ENCODE results near the gene MAP1A.

MAP1A gene

DNA sequence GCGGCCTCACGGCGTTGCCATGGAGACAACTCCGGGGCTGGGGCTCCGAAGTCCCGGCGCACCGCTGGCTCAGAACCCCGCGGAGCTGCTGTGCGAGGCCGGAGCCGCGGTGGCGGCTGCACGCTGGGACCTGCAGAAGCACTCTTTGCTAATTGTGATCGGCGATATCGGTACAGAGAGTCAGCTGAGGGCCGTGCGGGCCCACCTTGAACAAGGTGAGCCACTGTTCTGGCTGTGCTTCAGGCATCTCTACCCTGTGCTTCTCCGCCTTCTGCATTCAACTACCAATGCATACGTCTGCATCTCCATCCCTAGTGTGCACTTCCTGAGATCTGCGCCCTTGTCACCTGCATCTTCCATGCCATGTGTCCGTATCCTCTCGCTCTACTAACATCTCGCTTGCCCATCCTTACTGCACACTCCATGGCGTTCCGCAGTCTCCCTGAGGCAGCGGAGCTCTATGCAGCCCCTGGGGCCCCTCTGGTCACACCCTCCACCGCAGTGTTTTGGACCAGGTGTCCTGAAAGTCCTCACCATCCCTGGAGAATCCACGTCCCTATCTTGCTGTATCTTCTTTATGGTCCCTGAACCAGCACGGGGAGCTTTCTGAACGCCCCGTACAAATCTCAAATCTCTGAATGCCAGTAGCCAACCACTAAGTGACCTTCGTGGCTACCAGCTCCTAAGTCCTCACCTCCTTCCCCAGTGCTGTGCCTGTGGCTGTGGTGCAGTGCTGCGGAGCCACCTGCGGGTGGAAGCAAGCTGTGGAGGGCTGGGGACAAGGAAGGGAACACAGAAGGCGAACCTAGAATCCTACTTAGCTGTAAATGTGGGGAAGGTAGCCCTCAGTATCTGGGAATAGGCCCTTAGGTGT, 6.2 kb upstream of the MAP1A start:
- DNase-seq: no peak

DNA sequence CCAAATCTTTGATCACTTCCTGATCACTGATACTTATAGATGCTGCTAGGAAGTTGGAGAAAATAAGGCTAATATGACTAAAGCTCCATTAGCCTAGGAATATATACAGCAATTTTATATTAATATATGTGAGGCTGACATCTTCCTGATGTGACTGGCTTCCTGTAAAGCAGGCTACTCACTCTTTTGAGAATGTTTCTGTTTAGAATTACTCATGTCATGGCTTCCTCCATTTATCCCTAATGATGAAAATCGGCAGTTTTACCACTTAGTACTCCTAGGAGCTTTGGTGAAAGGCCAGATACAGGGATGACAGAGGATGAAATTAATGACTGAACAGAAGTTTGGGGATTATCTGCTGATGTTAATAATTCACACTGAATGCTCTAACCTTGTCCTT, 3.9 kb upstream of the MAP1A start:
- DNase-seq: no peak

DNA sequence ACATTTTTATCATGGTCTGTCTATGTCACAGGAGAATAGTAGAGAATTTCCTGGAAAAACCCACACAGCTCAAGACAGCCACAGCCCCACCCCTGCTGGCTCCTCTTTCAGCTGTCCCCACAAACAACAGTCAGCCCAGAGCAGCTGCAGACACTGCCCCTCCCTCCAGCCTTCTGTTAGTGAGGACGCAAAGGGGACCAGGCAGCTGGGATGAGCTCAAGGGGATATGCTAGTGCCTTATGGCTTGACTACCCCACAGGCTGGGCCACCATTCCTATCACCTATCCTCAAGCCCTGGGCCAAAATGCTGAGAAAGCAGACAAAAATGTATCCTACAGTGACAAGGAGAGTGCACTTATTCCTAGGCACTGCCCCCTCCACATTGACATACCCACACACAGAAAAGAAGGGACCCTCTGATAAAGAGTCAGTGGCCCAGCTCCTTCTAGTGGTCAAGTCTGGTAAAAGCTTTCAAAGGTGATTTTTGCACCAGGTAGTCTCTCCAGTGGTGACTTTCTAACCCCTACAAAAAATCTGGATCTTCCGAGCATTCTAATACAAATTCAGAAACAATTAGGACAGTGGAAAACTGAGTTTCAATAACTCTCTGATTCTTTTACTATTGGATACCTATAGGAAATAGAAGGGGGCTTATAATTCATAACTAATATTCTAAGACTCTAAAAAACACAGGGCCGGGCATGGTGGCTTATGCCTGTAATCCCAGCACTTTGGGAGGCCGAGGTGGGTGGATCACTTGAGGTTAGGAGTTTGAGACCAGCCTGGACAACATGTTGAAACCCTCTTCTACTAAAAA, 3.0 kb upstream of the MAP1A start:
- no peak for DNase-seq

DNA sequence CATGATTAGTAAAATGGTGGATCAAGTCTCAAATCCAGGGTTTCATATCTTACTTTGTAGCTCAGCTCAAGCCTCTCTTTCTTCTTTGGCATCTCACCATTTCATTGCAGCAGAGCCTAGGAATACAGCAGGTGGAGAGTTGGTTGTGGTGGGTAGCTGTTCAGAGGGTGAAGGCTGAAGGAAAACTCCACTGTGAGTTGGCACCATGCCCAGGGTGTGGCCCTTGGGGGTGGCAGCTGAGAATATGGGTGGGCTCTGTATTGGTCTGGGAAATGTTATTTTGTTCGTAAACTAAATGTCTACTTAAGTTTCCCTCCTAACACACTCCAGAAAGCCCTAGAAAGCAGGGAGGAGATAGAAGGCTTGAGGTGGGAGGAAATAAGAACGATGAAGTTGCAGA, 1.7 kb upstream of the MAP1A start:
- no peak for DNase-seq

DNA sequence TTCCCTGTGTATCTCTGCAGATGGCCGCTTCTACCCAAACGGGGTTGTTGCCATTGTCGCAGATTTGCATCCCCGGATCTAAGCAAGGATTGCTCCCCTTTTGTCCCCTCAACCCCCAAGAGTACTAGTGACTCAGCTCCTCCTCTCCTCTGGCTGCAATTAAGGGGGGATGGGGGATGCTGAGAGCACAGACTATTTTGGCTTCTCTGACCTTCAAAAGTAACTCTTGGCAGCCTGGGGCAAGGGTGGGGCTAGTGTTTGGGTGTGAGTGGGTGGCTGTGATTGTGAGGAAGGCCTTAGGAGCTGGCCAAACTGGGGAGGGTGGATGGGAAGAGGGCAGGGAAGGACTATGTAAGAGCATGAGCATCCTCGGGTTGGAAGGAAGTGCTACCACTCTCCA, 1.2 kb upstream of the MAP1A start:
- DNase-seq: no peak

DNA sequence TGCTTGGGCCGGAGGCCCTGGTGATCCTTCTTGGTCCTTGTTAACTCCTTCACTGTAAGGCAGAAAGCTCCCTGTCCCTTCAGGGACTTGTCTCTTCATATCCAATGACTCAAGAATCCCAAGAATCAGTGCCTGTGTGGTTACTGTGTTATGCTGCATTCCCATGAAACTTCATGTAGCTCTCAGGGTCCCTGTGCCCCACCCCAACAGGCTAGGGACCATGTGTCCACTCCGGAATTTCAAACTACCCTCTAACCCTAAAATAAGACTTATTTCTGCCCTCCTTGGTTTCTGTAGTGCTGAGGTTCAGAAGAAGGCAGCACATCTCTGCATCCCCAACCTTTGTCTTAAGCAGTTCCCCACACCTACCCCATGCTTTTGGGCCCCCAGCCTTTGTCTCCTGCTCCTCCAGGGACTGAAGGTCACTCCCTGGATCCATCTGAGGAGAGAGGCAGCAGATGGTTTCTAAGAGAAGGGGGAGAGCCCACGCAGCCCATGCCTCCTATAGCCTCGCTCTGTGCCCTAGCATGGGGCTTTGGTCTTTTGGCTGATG, 531 bp upstream of the MAP1A start:
- no peak for DNase-seq

DNA sequence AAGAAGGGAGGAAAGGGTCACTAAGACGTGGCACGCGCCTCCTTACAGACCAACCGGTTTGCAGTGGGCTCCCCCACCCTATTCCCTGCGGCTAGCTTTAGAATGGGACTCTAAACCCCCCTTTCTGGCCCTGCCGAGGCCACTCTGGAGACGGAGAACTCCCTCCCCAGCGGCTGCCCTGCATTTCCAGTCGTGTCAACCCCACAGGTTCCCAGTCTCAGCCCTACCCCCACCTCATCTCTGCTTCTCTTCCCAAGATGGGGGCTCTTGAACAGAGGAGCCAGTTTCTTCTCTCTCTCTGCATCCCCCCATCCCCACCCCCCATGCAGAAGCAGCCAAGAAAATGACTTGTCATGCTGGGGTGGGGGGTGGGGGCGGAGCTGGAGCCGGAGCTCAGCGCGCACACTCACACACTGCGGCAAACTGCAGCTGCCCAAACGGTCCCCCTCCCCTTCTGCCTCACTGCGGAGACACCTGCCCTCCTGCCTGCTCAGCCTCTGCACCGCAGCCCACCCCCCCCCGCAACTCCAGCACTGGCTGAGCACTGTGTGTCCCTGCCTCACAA, 871 bp downstream of the MAP1A start:
- no peak for DNase-seq

DNA sequence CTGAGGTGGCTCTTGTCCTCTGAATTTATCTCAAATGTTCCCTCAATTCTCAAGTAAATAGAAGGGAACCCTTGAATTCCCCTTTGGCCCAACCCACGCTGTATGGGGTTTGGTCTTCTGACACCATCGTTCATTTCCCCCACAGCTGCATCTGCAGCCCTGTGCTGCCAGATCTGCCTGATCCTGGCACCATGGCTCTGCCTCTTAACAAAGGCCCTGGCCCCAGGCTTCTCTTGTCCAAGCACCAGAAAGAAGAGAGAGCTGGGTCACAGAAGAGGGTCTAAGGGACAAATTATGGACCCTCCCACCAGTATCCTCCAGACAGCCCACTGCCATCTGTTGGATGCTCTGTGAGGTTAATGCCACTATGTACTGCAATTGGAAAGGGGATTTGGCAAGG, 1.8 kb downstream of the MAP1A start:
- DNase-seq: no peak

DNA sequence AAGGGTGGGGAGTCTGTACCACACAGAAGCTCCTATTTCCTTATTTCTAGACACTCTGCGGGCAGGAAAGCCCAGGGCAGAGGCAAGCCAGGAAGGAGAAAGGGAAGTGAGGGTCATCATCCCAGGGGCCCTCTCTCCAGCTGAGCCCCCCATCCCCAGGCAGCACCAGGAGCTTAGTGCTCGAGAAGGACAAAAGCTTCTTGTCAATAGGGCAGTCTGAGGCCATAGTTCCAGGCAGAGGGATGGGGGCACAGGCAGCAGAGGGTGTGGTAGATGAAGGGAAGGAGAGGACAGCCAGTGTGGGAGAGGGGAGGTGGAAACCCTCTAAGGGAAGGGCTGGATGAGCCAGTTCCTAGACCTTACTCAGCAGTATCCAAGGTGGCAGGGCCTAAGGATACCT, 2.7 kb downstream of the MAP1A start:
- DNase-seq: no peak

DNA sequence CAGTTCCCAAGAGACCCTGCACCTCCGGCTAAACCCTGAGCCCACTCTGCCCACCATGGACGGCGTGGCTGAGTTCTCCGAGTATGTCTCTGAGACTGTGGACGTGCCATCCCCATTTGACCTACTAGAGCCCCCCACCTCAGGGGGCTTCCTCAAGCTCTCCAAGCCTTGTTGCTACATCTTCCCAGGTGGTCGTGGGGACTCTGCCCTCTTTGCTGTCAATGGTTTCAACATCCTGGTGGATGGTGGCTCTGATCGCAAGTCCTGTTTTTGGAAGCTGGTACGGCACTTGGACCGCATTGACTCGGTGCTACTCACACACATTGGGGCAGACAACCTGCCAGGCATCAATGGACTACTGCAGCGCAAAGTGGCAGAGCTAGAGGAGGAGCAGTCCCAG, 4.0 kb downstream of the MAP1A start:
- no peak for DNase-seq

DNA sequence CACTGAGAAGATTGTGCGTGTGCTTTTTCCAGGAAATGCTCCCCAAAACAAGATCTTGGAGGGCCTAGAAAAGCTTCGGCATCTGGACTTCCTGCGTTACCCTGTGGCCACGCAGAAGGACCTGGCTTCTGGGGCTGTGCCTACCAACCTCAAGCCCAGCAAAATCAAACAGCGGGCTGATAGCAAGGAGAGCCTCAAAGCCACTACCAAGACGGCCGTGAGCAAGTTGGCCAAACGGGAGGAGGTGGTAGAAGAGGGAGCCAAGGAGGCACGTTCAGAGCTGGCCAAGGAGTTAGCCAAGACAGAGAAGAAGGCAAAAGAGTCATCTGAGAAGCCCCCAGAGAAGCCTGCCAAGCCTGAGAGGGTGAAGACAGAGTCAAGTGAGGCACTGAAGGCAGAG, 4.8 kb downstream of the MAP1A start:
- no peak for DNase-seq

DNA sequence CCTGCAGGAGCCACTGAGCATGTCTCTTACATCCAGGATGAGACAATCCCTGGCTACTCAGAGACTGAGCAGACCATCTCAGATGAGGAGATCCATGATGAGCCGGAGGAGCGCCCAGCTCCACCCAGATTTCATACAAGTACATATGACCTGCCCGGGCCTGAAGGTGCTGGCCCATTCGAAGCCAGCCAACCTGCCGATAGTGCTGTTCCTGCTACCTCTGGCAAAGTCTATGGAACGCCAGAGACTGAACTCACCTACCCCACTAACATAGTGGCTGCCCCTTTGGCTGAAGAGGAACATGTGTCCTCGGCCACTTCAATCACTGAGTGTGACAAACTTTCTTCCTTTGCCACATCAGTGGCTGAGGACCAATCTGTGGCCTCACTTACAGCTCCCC, 6.2 kb downstream of the MAP1A start:
- no peak for DNase-seq

DNA sequence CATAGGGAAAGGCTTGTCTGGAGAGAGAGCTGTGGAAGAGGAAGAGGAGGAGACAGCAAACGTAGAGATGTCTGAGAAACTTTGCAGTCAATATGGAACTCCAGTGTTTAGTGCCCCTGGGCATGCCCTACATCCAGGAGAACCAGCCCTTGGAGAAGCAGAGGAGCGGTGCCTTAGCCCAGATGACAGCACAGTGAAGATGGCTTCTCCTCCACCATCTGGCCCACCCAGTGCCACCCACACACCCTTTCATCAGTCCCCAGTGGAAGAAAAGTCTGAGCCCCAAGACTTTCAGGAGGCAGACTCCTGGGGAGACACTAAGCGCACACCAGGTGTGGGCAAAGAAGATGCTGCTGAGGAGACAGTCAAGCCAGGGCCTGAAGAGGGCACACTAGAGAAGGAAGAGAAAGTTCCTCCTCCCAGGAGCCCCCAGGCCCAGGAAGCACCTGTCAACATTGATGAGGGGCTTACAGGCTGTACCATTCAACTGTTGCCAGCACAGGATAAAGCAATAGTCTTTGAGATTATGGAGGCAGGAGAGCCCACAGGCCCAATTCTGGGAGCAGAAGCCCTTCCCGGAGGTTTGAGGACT, 6.9 kb downstream of the MAP1A start:
- DNase-seq: no peak

DNA sequence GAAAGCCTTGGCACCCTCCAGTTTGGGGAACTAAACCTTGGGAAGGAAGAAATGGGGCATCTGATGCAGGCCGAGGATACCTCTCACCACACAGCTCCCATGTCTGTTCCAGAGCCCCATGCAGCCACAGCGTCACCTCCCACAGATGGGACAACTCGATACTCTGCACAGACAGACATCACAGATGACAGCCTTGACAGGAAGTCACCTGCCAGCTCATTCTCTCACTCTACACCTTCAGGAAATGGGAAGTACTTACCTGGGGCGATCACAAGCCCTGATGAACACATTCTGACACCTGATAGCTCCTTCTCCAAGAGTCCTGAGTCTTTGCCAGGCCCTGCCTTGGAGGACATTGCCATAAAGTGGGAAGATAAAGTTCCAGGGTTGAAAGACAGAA, 7.7 kb downstream of the MAP1A start:
- no peak for DNase-seq

DNA sequence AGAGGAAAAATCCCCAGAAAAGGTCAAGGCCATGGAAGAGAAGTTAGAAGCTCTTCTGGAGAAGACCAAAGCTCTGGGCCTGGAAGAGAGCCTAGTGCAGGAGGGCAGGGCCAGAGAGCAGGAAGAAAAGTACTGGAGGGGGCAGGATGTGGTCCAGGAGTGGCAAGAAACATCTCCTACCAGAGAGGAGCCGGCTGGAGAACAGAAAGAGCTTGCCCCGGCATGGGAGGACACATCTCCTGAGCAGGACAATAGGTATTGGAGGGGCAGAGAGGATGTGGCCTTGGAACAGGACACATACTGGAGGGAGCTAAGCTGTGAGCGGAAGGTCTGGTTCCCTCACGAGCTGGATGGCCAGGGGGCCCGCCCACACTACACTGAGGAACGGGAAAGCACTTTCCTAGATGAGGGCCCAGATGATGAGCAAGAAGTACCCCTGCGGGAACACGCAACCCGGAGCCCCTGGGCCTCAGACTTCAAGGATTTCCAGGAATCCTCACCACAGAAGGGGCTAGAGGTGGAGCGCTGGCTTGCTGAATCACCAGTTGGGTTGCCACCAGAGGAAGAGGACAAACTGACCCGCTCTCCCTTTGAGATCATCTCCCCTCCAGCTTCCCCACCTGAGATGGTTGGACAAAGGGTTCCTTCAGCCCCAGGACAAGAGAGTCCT, 9.0 kb downstream of the MAP1A start:
- no peak for DNase-seq

DNA sequence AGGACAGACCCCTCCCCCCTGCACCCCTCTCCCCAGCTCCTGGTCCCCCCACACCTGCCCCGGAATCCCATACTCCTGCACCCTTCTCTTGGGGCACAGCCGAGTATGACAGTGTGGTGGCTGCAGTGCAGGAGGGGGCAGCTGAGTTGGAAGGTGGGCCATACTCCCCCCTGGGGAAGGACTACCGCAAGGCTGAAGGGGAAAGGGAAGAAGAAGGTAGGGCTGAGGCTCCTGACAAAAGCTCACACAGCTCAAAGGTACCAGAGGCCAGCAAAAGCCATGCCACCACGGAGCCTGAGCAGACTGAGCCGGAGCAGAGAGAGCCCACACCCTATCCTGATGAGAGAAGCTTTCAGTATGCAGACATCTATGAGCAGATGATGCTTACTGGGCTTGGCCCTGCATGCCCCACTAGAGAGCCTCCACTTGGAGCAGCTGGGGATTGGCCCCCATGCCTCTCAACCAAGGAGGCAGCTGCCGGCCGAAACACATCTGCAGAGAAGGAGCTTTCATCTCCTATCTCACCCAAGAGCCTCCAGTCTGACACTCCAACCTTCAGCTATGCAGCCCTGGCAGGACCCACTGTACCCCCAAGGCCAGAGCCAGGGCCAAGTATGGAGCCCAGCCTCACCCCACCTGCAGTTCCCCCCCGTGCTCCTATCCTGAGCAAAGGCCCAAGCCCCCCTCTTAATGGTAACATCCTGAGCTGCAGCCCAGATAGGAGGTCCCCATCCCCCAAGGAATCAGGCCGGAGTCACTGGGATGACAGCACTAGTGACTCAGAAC, 9.8 kb downstream of the MAP1A start:
- no peak for DNase-seq

DNA sequence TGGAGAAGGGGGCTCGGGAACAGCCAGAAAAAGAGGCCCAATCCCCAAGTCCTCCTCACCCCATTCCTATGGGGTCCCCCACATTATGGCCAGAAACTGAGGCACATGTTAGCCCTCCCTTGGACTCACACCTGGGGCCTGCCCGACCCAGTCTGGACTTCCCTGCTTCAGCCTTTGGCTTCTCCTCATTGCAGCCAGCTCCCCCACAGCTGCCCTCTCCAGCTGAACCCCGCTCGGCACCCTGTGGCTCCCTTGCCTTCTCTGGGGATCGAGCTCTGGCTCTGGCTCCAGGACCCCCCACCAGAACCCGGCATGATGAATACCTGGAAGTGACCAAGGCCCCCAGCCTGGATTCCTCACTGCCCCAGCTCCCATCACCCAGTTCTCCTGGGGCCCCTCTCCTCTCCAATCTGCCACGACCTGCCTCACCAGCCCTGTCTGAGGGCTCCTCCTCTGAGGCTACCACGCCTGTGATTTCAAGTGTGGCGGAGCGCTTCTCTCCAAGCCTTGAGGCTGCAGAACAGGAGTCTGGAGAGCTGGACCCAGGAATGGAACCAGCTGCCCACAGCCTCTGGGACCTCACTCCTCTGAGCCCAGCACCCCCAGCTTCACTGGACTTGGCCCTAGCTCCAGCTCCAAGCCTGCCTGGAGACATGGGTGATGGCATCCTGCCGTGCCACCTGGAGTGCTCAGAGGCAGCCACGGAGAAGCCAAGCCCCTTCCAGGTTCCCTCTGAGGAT, 10.6 kb downstream of the MAP1A start:
- no peak for DNase-seq

DNA sequence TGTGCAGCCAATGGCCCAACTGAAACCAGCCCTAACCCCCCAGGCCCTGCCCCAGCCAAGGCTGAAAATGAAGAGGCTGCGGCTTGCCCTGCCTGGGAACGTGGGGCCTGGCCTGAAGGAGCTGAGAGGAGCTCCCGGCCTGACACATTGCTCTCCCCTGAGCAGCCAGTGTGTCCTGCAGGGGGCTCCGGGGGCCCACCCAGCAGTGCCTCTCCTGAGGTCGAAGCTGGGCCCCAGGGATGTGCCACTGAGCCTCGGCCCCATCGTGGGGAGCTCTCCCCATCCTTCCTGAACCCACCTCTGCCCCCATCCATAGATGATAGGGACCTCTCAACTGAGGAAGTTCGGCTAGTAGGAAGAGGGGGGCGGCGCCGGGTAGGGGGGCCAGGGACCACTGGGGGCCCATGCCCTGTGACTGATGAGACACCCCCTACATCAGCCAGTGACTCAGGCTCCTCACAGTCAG, 11.2 kb downstream of the MAP1A start:
- no peak for DNase-seq

DNA sequence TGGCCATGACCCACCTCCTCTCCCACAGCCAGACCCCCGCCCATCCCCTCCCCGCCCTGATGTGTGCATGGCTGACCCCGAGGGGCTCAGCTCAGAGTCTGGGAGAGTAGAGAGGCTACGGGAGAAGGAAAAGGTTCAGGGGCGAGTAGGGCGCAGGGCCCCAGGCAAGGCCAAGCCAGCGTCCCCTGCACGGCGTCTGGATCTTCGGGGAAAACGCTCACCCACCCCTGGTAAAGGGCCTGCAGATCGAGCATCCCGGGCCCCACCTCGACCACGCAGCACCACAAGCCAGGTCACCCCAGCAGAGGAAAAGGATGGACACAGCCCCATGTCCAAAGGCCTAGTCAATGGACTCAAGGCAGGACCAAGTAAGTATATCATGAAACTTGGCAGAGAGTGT, 11.7 kb downstream of the MAP1A start:
- DNase-seq: no peak

DNA sequence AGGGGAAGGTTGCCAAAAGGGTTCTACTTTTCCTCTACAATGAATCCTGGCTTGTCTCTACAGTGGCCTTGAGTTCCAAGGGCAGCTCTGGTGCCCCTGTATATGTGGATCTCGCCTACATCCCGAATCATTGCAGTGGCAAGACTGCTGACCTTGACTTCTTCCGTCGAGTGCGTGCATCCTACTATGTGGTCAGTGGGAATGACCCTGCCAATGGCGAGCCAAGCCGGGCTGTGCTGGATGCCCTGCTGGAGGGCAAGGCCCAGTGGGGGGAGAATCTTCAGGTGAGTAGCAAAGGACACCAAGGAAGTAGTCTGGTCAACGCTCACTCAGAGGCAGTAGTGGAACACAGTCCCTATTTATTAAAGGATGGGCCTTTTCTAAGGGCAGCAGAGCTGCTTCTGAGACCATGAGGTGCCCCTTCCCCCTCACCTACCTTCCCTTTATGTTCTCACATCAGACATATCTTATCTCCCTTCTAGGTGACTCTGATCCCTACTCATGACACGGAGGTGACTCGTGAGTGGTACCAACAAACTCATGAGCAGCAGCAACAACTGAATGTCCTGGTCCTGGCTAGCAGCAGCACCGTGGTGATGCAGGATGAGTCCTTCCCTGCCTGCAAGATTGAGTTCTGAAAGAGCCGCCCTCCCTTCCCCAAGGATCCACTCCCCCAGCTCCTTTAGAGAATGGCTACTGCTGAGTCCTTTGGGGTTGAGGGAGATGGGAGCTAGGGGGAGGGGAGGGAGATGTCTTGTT, 12.4 kb downstream of the MAP1A start:
- no peak for DNase-seq

Measured in activated CD8-positive, alpha-beta memory T cell treated with anti-CD3 and anti-CD28 coated beads, Interleukin-2, amount 50 U/mL, for 4 hours (primary cell).